H1 (cell line): ENCODE results near the gene TMCC1. TPM values are rescaled to one million over a fixed set of nuclear protein-coding genes. Genes with fewer than 3 reads are reported as not detected.

Experiments used
- CHD7 ChIP-seq: fragments of 300-600 bp; sonication (generic); IDR thresholded peaks from 2 replicates; pipeline ENCODE4 v1.7.1; 2012; ENCODE audit warnings: low read length, moderate library complexity, mild to moderate bottlenecking, inconsistent platforms; ENCODE audit not compliant: insufficient replicate concordance
- polyA plus RNA-seq, 7 experiments: library from polyadenylated mRNA; depleted of rRNA in 3 of 7; stranded (reverse) in 5 of 7; unstranded in 2 of 7; fragments of >200 nt in 5 of 7; fragments of 200-250 nt in 2 of 7; gene quantifications; 1 replicate in 5 of 7; 2 replicates in 1 of 7; 4 replicates in 1 of 7; pipeline versions ENCODE4 v1.2.1 to v1.2.3, GENCODE V29; 2011 to 2013; ENCODE audit warnings: missing spikeins in 2 of 7, mixed read lengths in 2 of 7
- total RNA-seq: library from RNA; stranded (reverse); fragmentation: NEBNext Ultra II Directional; extraction: Animal tissue kit (Norgen Biotek cat#: 25700); gene quantifications from 2 replicates; pipeline ENCODE4 v1.2.1, GENCODE V29; 2021

Gene TMCC1
- total and polyA plus RNA-seq, 2 of the 8 experiments (the other 6 are each of a cell fraction or from before 2014, with no cell fraction given), result 10.4 to 27.1 TPM

DNA sequence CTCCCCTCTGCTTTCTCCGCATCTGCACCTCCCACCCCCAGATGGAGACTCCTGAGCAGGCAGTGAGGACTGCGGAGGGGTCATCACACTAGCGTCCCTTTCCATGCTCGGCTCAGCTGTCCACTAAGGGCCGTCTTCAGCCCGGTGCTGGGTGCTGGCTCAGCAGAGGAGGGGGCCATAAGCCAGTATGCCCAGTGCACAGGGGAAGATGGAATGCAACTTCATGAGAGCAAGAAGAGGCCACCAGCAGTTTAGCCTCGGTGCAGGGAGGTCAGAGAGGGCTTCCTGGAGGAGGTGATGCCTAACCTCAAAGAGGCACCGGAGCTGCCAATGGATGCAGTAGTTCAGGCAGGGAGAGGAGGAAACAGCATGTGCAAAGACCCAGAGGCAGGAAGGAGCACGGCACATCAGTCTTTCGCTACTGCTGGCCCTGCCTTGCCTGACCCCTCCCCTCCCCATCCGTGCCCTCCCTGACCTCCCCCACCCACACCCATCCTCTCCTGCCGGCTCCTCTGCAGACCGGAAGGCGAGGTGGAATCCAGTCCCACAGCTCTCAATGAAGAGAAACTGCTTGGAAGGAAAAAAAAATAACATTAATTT lies 271.8 kb downstream of the TMCC1 start (continued):
- TF ChIP-seq CHD7, result no peak
- TF ChIP-seq, all 59 proteins: peak for 0
